Endometrial microvascular endothelial cells (primary cell): ENCODE measurements around the gene NADK. TPM values are rescaled to one million over a fixed set of nuclear protein-coding genes. Genes with fewer than 3 reads are reported as not detected.

Experiments
- in situ Hi-C: cut with HindIII; loops from 2 replicates; pipeline ENCODE4 v1.10.0; 2017; ENCODE audit warnings: low sequenced_read_pairs, low pct_unique_long_range_greater_than_20kb; ENCODE audit errors: inconsistent ontology term
- total RNA-seq: library from RNA; depleted of rRNA; stranded (reverse); fragments of >200 nt; gene quantifications from one replicate; pipeline ENCODE4 v1.2.3, GENCODE V29; 2015; ENCODE audit errors: inconsistent ontology term

The NADK gene
- total RNA-seq, 1 donor from 2014 or later, result 78.4 TPM

DNA sequence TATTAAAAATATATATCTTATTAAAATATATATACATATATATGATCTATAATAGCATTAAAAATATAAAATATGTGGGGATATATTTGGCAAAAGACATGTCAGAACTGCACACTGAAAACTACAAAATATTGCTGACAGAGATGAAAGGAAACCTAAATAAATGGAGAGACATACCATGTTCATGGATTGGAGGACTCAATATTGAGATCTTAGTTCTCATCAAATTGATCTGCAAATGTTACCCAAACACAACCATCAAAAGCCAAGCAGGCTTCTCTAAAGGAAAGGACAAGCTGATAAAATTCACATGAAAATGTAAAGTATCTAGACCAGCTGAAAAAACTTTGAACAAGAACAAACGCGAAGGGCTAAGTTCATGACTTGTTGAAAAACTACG lies 7.2 kb downstream of the NADK start:
- in situ Hi-C loops, result no loop called here

- in situ Hi-C loops, result no loop called here
Measured at GRCh38 chr1:1770102-1770501, 8.2 kb downstream of the NADK start.

DNA sequence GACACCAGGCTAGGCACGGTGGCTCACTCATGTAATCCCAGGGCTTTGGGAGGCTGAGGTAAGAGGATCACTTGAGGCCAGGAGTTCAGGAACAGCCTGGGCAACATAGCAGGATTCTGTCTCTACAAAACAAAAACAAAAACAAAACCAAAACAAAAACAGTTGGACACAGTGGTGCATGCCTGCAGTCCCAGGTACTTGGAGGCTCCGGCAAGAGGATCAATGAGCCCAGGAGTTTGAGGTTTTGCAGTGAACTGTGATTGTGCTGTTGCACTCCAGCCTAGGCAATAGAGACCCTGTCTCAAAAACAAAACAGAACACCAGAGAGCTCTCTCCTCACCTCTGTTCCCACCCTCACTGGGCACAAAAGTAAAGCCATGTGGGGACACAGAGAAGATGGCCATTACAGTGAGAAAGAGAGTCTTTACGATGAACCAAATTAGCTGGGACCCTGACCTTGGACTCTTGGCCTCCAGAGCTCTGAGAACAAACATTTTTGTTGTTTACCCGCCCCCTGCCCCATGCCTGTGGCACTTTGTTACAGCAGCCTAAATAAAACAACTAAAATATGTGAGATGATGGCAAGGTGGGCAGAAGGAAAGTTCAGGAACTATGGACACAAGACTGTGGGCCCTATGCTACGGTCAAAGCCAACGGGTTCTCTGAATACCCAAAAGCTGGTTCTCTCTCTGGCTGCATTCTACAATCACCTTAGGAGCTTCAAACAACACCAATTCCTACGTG lies 9.8 kb downstream of the NADK start:
- in situ Hi-C loops, result no loop called here

- in situ Hi-C loops, result no loop called here
Measured at GRCh38 chr1:1764876-1765470, 13.3 kb downstream of the NADK start.

DNA sequence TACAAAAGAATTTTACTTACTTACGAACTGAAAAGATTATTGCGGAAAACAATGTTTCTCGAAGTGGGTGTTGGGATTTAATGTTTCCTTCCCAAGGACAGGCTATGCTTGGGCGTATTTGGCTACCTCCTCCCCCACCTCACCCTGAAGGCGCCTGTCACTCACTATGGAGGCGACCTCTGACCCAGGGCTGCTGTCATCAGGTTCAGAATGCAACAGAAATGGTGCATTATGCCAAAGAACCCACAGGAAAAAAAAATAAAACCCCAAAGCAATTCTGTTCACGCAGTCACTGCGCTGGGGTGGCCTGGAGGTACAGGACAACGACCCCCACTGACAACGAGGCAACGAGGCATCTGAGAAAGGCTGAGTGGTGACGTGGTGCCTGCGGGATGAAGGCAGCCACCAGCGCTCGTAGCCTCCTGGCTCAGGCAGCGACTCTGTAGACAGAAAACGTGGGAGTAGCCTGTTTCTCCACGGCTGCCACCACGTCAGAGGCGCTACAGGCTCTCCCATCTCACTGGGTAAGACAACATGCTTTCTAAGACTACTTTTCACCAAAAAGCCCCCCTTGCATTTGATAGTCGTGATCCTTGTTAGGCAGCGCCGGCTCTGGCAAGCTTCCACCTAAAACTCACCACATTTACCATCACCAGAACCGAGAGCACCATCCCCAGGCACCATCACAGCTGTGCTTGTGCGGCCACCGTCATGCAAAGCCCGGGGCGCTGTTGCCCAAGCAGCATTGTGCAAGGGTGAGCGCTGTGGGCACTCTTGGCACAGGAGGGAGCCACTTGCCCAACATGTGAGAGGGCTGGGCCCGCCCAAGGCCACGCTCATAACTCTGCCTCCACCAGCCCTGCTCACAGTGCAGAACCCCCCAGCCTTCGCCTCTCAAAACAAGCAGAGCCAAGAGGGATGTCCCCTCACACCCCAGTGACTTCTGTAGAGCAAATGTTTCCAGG lies 14.3 kb downstream of the NADK start:
- in situ Hi-C loops, result no loop called here

DNA sequence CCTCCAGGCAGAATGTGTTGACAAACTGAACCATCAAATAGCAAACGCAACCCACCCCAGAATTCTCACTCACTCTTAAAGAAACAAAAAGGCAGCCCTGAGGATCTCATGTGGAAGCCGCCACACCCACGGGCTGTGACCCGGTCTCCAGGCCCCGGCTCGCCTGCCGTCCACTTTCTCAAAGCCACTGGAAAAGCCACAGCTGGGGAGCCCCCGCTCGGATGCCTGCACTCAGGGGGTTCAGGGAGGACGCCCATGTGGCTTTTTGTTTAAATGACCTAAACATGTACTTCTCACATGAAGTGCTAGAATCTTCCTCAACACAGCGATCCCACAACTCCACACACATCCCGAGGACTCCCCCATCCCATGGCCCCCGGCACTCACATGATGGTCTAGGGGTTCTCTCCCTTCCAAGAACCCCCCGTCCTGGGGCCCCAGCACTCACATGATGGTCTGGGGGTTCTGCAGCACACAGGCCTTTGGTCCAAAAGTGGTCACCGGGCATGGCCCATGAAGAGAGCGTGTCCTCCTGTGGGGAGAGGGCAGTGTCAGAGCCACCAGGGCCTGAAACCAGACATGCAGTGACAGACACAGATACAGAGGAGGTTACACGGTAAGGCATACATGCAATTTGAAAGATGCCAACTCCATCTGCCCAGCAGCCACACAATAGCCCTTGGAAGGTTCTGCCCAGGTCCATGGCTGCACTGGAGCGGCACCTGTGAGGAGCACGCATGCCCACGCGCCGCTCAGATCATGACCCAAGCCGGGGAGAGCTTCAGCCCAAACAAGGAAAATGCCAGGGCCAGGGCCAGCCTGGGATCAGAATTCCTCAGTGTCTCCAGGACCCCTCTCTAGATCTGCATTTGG lies 16.5 kb downstream of the NADK start:
- in situ Hi-C loops, result no loop called here

- in situ Hi-C loops, result no loop called here
Measured at GRCh38 chr1:1760715-1761114, 17.6 kb downstream of the NADK start.

GRCh38 chr1:1760345-1760650 lies 18.0 kb downstream of the NADK start:
- in situ Hi-C loops, result no loop called here

DNA sequence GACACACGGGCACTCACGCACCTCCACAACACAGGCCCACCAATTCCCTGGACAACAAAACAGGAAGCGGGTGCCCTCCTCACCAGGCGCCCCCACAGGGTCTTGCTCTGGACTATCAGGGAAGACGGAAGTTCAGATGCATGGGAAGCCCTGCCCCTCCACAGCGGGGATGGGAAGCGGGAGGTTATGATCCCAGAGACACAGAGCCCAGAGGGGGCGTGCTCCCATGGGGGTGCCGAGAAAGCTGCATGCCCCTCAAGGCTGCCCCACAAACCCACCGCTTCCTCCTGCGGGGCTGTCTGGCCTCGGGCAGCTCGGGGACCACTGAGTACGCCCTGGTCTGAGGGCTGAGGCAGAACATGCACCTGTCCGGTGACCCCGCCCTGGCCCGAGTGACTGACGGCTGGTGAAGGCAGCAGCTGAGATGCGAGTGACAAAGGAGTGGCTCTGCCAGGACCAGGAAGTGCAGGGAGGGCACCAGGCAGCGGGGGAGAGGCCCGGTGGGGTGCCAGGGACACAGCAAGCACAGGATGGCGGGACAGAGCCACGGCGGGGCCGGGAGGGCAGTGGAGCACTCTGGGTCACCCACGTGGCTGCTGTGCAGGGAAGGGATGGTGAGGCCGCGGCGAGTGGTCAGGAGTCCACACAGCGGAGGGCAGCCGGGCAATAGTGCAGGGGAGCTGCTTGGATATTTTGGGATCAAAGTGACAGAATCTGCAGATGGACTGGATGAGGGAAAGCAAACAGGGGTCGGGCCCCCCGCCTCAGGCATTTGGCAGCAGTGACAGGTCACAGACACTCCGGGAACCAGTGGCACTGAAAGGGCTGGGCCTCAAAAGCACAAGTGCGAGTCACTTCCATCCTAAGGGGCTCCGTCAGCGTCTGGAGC lies 18.6 kb downstream of the NADK start:
- in situ Hi-C loops, result no loop called here

GRCh38 chr1:1758692-1759455 lies 19.4 kb downstream of the NADK start:
- in situ Hi-C loops, result no loop called here

- in situ Hi-C loops, result no loop called here
Measured at GRCh38 chr1:1758059-1758621, 20.1 kb downstream of the NADK start.

- in situ Hi-C loops, result no loop called here
Measured at GRCh38 chr1:1757422-1758058, 20.7 kb downstream of the NADK start.

GRCh38 chr1:1756661-1757421 lies 21.4 kb downstream of the NADK start:
- in situ Hi-C loops, result no loop called here

DNA sequence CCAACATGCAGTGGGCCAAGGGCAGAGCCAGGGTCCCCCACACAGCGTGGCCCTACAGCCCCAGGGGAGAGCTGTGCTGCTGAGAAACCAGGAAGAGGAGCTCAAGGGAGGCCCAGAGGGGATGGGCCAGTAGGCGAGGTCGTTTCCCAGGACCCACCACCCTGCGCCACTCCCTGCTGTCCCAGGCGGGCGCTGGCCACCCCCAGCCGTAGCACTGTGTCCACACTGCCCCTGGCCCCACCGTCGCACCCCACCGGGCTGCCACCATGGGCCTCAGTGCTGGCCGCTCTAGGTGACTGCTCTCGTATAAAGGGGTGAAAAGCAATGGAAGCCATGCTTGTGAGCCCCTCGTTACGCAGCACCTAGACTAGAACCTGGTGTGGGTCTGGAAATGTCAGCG lies 22.4 kb downstream of the NADK start:
- in situ Hi-C loops, result no loop called here

DNA sequence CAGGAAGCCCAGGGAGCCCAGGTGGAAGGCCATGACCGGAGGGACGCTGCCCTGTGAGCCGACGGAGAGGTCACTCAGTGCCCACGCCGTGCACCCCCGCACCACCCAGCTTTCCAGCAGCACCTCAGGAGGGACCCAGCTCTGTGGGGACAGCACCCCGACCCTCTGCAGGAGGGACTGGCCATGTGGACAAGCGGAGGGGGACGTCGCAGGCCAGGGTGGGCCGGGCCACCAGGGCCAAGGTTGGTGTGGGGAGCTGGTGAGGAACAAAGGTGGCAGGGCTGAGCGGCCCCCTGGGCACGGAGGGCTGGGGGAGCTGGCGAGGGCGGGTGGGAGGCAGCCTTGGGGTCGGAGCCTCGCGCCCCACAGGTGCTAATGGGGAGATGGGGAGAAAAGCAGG lies 22.8 kb downstream of the NADK start:
- in situ Hi-C loops, result no loop called here
